Measurements from ENCODE around the gene EXPH5.

Gene EXPH5

GRCh38 chr11:108561535-108561991 lies 32.0 kb downstream of the EXPH5 start:
- DNase-seq, result no peak

GRCh38 chr11:108559904-108560303 lies 33.7 kb downstream of the EXPH5 start:
- no peak for DNase-seq

GRCh38 chr11:108559340-108559739 lies 34.2 kb downstream of the EXPH5 start:
- no peak for DNase-seq

- DNase-seq, result no peak
Observed at GRCh38 chr11:108558222-108558621, 35.3 kb downstream of the EXPH5 start.

- no peak for DNase-seq
Observed at GRCh38 chr11:108556019-108556418, 37.5 kb downstream of the EXPH5 start.

- DNase-seq, result no peak
Observed at GRCh38 chr11:108551651-108552462, 41.7 kb downstream of the EXPH5 start.

- DNase-seq, result no peak
Observed at GRCh38 chr11:108549319-108549885, 44.2 kb downstream of the EXPH5 start.

GRCh38 chr11:108545909-108546501 lies 47.6 kb downstream of the EXPH5 start:
- no peak for DNase-seq

- no peak for DNase-seq
Observed at GRCh38 chr11:108543316-108543964, 50.1 kb downstream of the EXPH5 start.

GRCh38 chr11:108541531-108541930 lies 52.0 kb downstream of the EXPH5 start:
- DNase-seq, result no peak

GRCh38 chr11:108538502-108538901 lies 55.1 kb downstream of the EXPH5 start:
- DNase-seq, result no peak

GRCh38 chr11:108538022-108538424 lies 55.5 kb downstream of the EXPH5 start:
- DNase-seq, result no peak

- no peak for DNase-seq
Observed at GRCh38 chr11:108536783-108537182, 56.8 kb downstream of the EXPH5 start.

- no peak for DNase-seq
Observed at GRCh38 chr11:108535384-108535955, 58.1 kb downstream of the EXPH5 start.

- no peak for DNase-seq
Observed at GRCh38 chr11:108534274-108534882, 59.2 kb downstream of the EXPH5 start.

GRCh38 chr11:108530426-108530825 lies 63.1 kb downstream of the EXPH5 start:
- no peak for DNase-seq

- DNase-seq, result no peak
Observed at GRCh38 chr11:108527382-108527781, 66.2 kb downstream of the EXPH5 start.

GRCh38 chr11:108525161-108525560 lies 68.4 kb downstream of the EXPH5 start:
- no peak for DNase-seq

GRCh38 chr11:108524422-108524821 lies 69.1 kb downstream of the EXPH5 start:
- no peak for DNase-seq

GRCh38 chr11:108522318-108522717 lies 71.2 kb downstream of the EXPH5 start:
- DNase-seq, result no peak

- no peak for DNase-seq
Observed at GRCh38 chr11:108518581-108518980, 75.0 kb downstream of the EXPH5 start.

- no peak for DNase-seq
Observed at GRCh38 chr11:108516125-108516524, 77.4 kb downstream of the EXPH5 start.

GRCh38 chr11:108512708-108513107 lies 80.9 kb downstream of the EXPH5 start:
- DNase-seq, result no peak

Data from NCI-H1436 treated with DMSO at 0.1 percent for 48 hours (cell line).